ENCODE data around the gene ADAMTS12. TPM values are rescaled to one million over a fixed set of nuclear protein-coding genes. Genes with fewer than 3 reads are reported as not detected.

ADAMTS12 gene
- polyA plus RNA-seq, 1 experiment = 46.8 TPM

DNA sequence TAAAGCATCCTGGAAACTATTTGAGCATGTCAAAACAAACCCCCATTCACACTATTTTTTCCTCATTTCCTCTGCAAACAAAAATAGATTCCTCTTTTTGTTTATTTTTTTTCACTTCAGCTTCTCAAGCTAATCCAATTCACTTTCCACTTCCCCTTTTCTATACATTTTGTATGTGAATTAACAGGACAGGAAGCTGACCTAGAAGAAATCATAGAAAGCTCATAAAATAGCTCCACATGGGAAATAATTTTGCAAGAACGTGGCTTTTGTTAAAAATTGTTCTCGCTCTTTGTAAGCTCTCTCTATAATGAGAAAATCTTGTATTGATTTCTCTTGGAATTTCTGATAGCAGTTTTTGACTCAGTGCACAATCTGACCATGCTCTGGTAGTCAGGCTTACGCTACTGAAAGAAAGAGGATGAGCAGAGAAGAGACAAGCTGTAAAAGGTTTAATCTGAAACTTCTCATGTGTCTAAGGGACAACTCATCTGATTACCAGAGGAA lies 215.8 kb downstream of the ADAMTS12 start:
- TF ChIP-seq, protein P1, sequence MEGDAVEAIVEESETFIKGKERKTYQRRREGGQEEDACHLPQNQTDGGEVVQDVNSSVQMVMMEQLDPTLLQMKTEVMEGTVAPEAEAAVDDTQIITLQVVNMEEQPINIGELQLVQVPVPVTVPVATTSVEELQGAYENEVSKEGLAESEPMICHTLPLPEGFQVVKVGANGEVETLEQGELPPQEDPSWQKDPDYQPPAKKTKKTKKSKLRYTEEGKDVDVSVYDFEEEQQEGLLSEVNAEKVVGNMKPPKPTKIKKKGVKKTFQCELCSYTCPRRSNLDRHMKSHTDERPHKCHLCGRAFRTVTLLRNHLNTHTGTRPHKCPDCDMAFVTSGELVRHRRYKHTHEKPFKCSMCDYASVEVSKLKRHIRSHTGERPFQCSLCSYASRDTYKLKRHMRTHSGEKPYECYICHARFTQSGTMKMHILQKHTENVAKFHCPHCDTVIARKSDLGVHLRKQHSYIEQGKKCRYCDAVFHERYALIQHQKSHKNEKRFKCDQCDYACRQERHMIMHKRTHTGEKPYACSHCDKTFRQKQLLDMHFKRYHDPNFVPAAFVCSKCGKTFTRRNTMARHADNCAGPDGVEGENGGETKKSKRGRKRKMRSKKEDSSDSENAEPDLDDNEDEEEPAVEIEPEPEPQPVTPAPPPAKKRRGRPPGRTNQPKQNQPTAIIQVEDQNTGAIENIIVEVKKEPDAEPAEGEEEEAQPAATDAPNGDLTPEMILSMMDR (IDR thresholded peaks at IDR 0.05; ENCODE audit: low read depth, low read length) = no peak

DNA sequence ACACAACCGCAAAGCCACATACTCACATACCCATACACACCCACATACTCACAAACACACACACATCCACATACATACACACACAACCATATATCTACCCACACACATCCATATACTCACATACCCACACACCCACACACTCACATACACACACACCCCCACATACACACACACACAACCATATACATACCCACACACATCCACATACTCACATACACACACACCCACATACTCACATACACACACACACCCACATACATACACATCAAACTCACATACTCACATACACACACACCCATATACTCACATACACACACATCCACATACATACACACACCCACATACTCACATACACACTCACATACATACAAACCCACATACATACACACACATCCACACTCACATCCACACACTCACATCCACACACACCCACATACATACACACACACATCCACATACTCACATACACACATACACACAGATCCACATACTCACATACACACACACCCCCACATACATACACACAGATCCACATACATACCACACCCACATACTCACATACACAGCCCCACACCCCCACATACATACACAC lies 220.0 kb downstream of the ADAMTS12 start:
- Histone ChIP-seq H3K27me3 (ENCODE audit: control insufficient read depth, insufficient read depth, low read length) (no peaks in the 10 kb centered on the region), H3K4me3 (ENCODE audit: low read depth, low read length) (no peak overlapping the region), H3K9me3 (ENCODE audit: control insufficient read depth, insufficient read depth, low read length) (no peaks in the 10 kb centered on the region), H3K27ac (ENCODE audit: low read depth, low read length) (no peak overlapping the region)
- CTCF ChIA-PET = no interaction called here
- no peak for DNase-seq (ENCODE audit: low read depth, low spot score)
- TF ChIP-seq, protein P1 (IDR thresholded peaks at IDR 0.05; ENCODE audit: low read depth, low read length) = no peak
- POLR2A ChIA-PET = no interaction called here

More for the DNA sequence above, 215.8 kb downstream of the ADAMTS12 start:
- H3K27me3 ChIP-seq (ENCODE audit: control insufficient read depth, insufficient read depth, low read length) = no peaks in the 10 kb centered on the region
- H3K9me3 ChIP-seq (ENCODE audit: control insufficient read depth, insufficient read depth, low read length) = no peaks in the 10 kb centered on the region
- no peak overlapping the region for H3K4me3 ChIP-seq (ENCODE audit: low read depth, low read length)
- ChIA-PET POLR2A (no interaction called here), CTCF (no interaction called here)
- no peak for DNase-seq (ENCODE audit: low read depth, low spot score)
- H3K27ac ChIP-seq (ENCODE audit: low read depth, low read length) = no peak overlapping the region

DNA sequence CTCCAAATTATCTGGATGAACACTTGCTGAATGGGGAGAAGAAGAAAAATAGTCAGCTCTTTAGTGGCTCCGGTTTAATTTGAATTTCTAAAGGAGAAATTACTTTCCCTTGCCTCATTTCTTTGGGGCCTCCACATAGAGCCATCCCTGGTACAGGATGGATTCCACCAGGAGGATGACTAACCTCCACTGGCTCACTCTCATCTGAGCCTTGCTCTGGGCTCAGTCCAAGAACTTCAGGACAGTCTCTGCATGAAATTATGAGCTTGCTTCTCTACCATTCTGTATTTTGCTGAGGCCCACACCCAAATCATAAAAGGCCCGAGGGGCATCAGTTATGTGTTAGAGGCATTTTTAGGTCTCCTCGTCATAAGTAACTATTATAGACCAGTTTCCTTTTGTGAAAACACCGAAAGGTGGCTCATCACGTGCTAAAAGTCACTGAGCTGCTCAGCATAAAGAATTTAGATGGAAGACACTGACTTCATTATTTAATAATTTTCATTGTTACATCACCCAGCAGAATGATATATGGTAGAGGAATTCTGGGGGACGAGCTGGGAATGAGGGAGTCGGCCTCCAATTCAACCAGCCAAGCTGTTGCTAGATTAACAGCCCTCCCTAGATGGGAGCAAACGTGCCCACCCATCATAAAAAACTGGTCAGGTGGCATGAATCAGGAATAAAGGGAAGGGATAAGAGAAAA lies 228.9 kb downstream of the ADAMTS12 start:
- no peaks in the 10 kb centered on the region for H3K27me3 ChIP-seq (ENCODE audit: control insufficient read depth, insufficient read depth, low read length)
- ChIA-PET CTCF (interaction anchor here (0.7 to 1.4 kb wide), 5 partner anchors 12 to 307 kb away, joined by 3 to 4 read pairs (median 4); partner anchors contain the start of gene ADAMTS12), POLR2A (no interaction called here)
- TF ChIP-seq, protein P1 (IDR thresholded peaks at IDR 0.05; ENCODE audit: low read depth, low read length) = no peak
- H3K9me3 ChIP-seq (ENCODE audit: control insufficient read depth, insufficient read depth, low read length) = no peaks in the 10 kb centered on the region
- H3K27ac ChIP-seq (ENCODE audit: low read depth, low read length) = no peak overlapping the region
- DNase-seq (ENCODE audit: low read depth, low spot score) = no peak
- H3K4me3 ChIP-seq (ENCODE audit: low read depth, low read length) = no peak overlapping the region

- TF ChIP-seq, protein P1 (IDR thresholded peaks at IDR 0.05; ENCODE audit: low read depth, low read length) = no peak
- Histone ChIP-seq H3K27ac (ENCODE audit: low read depth, low read length) (no peak overlapping the region), H3K27me3 (ENCODE audit: control insufficient read depth, insufficient read depth, low read length) (no peaks in the 10 kb centered on the region), H3K9me3 (ENCODE audit: control insufficient read depth, insufficient read depth, low read length) (no peaks in the 10 kb centered on the region), H3K4me3 (ENCODE audit: low read depth, low read length) (no peak overlapping the region)
- no peak for DNase-seq (ENCODE audit: low read depth, low spot score)
- ChIA-PET POLR2A (no interaction called here), CTCF (no interaction called here)
Measured at GRCh38 chr5:33659526-33660169, 232.1 kb downstream of the ADAMTS12 start.
